ENCODE data around the gene SURF2. TPM values are rescaled to one million over a fixed set of nuclear protein-coding genes. Genes with fewer than 3 reads are reported as not detected.
"Not testable (repeated sequence)": the region's sequence is repeated elsewhere in the genome, so short reads cannot be mapped to it uniquely, and the experiment has no call there.

SURF2 gene
- total and polyA plus RNA-seq, 2 experiments from 2014 or later = 39.9 to 104 TPM

DNA sequence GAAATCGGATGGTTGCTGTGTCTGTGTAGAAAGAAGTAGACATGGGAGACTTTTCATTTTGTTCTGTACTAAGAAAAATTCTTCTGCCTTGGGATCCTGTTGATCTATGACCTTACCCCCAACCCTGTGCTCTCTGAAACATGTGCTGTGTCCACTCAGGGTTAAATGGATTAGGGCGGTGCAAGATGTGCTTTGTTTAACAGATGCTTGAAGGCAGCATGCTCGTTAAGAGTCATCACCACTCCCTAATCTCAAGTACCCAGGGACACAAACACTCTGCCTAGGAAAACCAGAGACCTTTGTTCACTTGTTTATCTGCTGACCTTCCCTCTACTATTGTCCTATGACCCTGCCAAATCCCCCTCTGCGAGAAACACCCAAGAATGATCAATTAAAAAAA lies 35.1 kb downstream of the SURF2 start:
- H3K36me3 Mint-ChIP-seq (ENCODE audit: low read depth); DNase-seq (ENCODE audit: low spot score); H3K27ac Mint-ChIP-seq; H2AFZ ChIP-seq; H3K4me3 Mint-ChIP-seq; H3K27ac ChIP-seq (ENCODE audit: low read depth); H3K79me2 ChIP-seq (replicated peaks; ENCODE audit: insufficient read depth); H3K9me2 ChIP-seq (ENCODE audit: insufficient read depth); ATAC-seq; H3K4me1 Mint-ChIP-seq; H3K4me2 ChIP-seq; H3K4me1 ChIP-seq (ENCODE audit: insufficient read depth); H3K27me3 ChIP-seq (ENCODE audit: insufficient read depth); H3F3A ChIP-seq (replicated peaks; ENCODE audit: low read depth); H4K20me1 ChIP-seq (replicated peaks; ENCODE audit: insufficient read depth); H3K36me3 ChIP-seq (ENCODE audit: insufficient read depth); H3K4me3 ChIP-seq: not testable (repeated sequence)
- peaks cover 18% of the 10 kb centered on the region for H3K27me3 Mint-ChIP-seq (ENCODE audit: insufficient read depth, low read depth, poor library complexity)
- H3K9me3 Mint-ChIP-seq = peaks cover 16% of the 10 kb centered on the region

DNA sequence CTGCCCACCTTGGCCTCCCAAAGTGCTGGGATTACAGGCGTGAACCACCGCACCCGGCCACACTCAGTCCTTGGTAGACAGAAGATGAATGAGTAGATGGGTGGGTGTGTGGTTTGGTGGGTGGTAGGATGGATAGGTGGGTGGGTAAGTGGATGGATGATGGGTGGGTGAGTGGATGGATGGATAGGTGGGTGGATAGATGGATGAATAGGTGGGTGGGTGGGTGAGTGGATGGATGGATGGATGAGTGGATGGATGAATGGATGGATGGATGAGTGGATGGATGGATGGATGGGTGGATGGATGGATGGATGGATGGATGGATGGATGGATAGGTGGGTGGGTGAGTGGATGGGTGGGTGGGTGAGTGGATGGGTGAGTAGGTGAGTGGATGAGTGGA lies 36.0 kb downstream of the SURF2 start:
- not testable (repeated sequence) for H3K79me2 ChIP-seq (replicated peaks; ENCODE audit: insufficient read depth); H3K36me3 ChIP-seq (ENCODE audit: insufficient read depth); H3F3A ChIP-seq (replicated peaks; ENCODE audit: low read depth); H3K9me2 ChIP-seq (ENCODE audit: insufficient read depth); H3K27ac ChIP-seq (ENCODE audit: low read depth); H2AFZ ChIP-seq; H4K20me1 ChIP-seq (replicated peaks; ENCODE audit: insufficient read depth); H3K4me1 ChIP-seq (ENCODE audit: insufficient read depth); DNase-seq (ENCODE audit: low spot score); H3K4me2 ChIP-seq; H3K27ac Mint-ChIP-seq; H3K36me3 Mint-ChIP-seq (ENCODE audit: low read depth); H3K4me1 Mint-ChIP-seq; H3K27me3 ChIP-seq (ENCODE audit: insufficient read depth); ATAC-seq; H3K4me3 Mint-ChIP-seq; H3K4me3 ChIP-seq
- Mint-ChIP-seq H3K9me3 (peaks cover 16% of the 10 kb centered on the region), H3K27me3 (ENCODE audit: insufficient read depth, low read depth, poor library complexity) (peaks cover 18% of the 10 kb centered on the region)

DNA sequence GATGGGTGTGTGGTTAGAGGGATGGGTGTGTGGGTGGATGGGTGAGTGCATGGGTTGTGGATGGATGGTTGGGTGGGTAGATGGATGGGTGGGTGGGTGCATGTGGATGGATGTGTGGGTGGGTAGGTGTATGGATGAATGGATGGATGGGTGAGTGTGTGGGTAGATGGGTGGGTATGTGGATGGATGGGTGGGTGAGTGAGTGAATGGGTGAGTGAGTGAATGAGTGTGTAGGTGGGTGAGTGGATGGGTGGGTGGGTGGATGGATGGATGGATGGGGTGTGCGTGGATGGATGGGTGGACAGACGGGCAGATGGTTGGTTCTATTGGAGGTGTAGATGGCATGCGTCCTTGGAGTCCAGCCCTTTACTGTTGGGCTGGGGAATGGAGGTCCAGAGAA lies 37.0 kb downstream of the SURF2 start:
- no peak overlapping the region for H3K4me3 Mint-ChIP-seq
- H3K36me3 Mint-ChIP-seq (ENCODE audit: low read depth) = no peaks in the 10 kb centered on the region
- no peak overlapping the region for H2AFZ ChIP-seq
- H3K9me3 Mint-ChIP-seq = peaks cover 16% of the 10 kb centered on the region
- no peaks in the 10 kb centered on the region for H3K27me3 ChIP-seq (ENCODE audit: insufficient read depth)
- no peaks in the 10 kb centered on the region for H4K20me1 ChIP-seq (replicated peaks; ENCODE audit: insufficient read depth)
- no peak overlapping the region for H3K4me3 ChIP-seq
- H3K27me3 Mint-ChIP-seq (ENCODE audit: insufficient read depth, low read depth, poor library complexity) = peaks cover 13% of the 10 kb centered on the region
- no peaks in the 10 kb centered on the region for H3K4me1 ChIP-seq (ENCODE audit: insufficient read depth)
- H3K4me2 ChIP-seq = no peak overlapping the region
- H3K9me2 ChIP-seq (ENCODE audit: insufficient read depth) = no peaks in the 10 kb centered on the region
- ATAC-seq (no peak), DNase-seq (ENCODE audit: low spot score) (no peak)
- H3K27ac ChIP-seq (ENCODE audit: low read depth) = no peak overlapping the region
- H3F3A ChIP-seq (replicated peaks; ENCODE audit: low read depth) = no peaks in the 10 kb centered on the region
- H3K4me1 Mint-ChIP-seq = no peaks in the 10 kb centered on the region
- H3K36me3 ChIP-seq (ENCODE audit: insufficient read depth) = no peaks in the 10 kb centered on the region
- H3K27ac Mint-ChIP-seq = no peak overlapping the region
- no peaks in the 10 kb centered on the region for H3K79me2 ChIP-seq (replicated peaks; ENCODE audit: insufficient read depth)
- TF ChIP-seq ZNF331 (CRISPR knock-in tag; IDR thresholded peaks at IDR 0.05; ENCODE audit: low read depth) = no peak
- no peak for TF ChIP-seq STAT1 (IDR thresholded peaks at IDR 0.05; ENCODE audit: unreplicated experiment)
- TF ChIP-seq POLR2AphosphoS5 (IDR thresholded peaks at IDR 0.05; ENCODE audit: low read depth) = no peak
- no peak for TF ChIP-seq JUNB (IDR thresholded peaks at IDR 0.05; ENCODE audit: unreplicated experiment)
- TF ChIP-seq, protein P1, sequence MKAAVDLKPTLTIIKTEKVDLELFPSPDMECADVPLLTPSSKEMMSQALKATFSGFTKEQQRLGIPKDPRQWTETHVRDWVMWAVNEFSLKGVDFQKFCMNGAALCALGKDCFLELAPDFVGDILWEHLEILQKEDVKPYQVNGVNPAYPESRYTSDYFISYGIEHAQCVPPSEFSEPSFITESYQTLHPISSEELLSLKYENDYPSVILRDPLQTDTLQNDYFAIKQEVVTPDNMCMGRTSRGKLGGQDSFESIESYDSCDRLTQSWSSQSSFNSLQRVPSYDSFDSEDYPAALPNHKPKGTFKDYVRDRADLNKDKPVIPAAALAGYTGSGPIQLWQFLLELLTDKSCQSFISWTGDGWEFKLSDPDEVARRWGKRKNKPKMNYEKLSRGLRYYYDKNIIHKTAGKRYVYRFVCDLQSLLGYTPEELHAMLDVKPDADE (IDR thresholded peaks at IDR 0.05) = no peak
- TF ChIP-seq, protein P2, sequence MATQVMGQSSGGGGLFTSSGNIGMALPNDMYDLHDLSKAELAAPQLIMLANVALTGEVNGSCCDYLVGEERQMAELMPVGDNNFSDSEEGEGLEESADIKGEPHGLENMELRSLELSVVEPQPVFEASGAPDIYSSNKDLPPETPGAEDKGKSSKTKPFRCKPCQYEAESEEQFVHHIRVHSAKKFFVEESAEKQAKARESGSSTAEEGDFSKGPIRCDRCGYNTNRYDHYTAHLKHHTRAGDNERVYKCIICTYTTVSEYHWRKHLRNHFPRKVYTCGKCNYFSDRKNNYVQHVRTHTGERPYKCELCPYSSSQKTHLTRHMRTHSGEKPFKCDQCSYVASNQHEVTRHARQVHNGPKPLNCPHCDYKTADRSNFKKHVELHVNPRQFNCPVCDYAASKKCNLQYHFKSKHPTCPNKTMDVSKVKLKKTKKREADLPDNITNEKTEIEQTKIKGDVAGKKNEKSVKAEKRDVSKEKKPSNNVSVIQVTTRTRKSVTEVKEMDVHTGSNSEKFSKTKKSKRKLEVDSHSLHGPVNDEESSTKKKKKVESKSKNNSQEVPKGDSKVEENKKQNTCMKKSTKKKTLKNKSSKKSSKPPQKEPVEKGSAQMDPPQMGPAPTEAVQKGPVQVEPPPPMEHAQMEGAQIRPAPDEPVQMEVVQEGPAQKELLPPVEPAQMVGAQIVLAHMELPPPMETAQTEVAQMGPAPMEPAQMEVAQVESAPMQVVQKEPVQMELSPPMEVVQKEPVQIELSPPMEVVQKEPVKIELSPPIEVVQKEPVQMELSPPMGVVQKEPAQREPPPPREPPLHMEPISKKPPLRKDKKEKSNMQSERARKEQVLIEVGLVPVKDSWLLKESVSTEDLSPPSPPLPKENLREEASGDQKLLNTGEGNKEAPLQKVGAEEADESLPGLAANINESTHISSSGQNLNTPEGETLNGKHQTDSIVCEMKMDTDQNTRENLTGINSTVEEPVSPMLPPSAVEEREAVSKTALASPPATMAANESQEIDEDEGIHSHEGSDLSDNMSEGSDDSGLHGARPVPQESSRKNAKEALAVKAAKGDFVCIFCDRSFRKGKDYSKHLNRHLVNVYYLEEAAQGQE (IDR thresholded peaks at IDR 0.05; ENCODE audit: unreplicated experiment) = no peak
- TF ChIP-seq CREB1 (CRISPR knock-in tag; IDR thresholded peaks at IDR 0.05; ENCODE audit: low read depth) = no peak
- TF ChIP-seq EZH2 (IDR thresholded peaks at IDR 0.05; ENCODE audit: low read depth, unreplicated experiment) = no peak
